Progenitor cell of endocrine pancreas (in vitro differentiated cells): ENCODE results near the gene SLC10A4. TPM values are rescaled to one million over a fixed set of nuclear protein-coding genes. Genes with fewer than 3 reads are reported as not detected.

Source experiments
- DNase-seq: peaks from one replicate; pipeline ENCODE4 v3.0.0; 2021; ENCODE audit warnings: low spot score; ENCODE audit not compliant: unreplicated experiment
- H3K27ac Mint-ChIP-seq: 2 replicates; pipeline ENCODE4 v1.8.0; 2021; ENCODE audit warnings: mild to moderate bottlenecking, moderate library complexity, mixed read lengths
- H3K27me3 Mint-ChIP-seq: 2 replicates; pipeline ENCODE4 v1.8.0; 2021; ENCODE audit warnings: mixed read lengths
- H3K36me3 Mint-ChIP-seq: 2 replicates; pipeline ENCODE4 v1.8.0; 2022; ENCODE audit warnings: mixed read lengths; ENCODE audit not compliant: insufficient read depth
- H3K4me1 Mint-ChIP-seq: 2 replicates; pipeline ENCODE4 v1.8.0; 2021; ENCODE audit warnings: low read depth, mixed read lengths
- H3K4me3 Mint-ChIP-seq: 2 replicates; pipeline ENCODE4 v1.8.0; 2021; ENCODE audit warnings: low read depth, mild to moderate bottlenecking, moderate library complexity, mixed read lengths
- H3K9me3 Mint-ChIP-seq: 2 replicates; pipeline ENCODE4 v1.8.0; 2021; ENCODE audit warnings: low read depth, mixed read lengths
- CTCF ChIP-seq: fragments of 200-600 bp; sonication (generic); IDR thresholded peaks from one replicate; pipeline ENCODE4 v1.5.0; 2021; ENCODE audit warnings: antibody characterized with exemption, mild to moderate bottlenecking; ENCODE audit not compliant: unreplicated experiment
- total RNA-seq: library from RNA; stranded (reverse); gene quantifications from 2 replicates; pipeline ENCODE4 v1.2.1, GENCODE V29; 2021

The SLC10A4 gene
- total RNA-seq, 1 donor from 2014 or later = 2.5 TPM

GRCh38 chr4:48475770-48476169 lies 7.4 kb upstream of the SLC10A4 start:
- H3K4me3 Mint-ChIP-seq = no peak overlapping the region

DNA sequence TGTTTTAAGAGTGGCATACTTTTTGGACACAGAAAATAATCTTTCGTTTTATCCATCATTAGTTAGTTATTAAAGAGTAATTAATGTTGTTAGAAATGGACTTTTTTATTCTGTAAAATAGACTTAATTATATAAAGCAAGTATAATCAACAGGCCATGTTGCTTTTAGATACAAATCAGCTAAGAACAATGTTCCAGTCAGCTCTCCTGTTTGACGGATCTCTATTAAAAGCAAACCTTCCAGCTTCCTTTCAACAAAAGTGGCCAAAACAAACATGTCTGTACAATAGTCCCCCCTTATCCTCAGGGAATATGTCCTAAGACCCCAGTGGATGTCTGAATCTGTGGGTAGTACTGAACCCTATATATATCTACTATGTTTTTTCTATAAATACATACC lies 4.9 kb upstream of the SLC10A4 start:
- Mint-ChIP-seq H3K36me3 (no peaks in the 10 kb centered on the region), H3K4me1 (no peaks in the 10 kb centered on the region), H3K27ac (no peak overlapping the region), H3K9me3 (no peaks in the 10 kb centered on the region), H3K4me3 (no peak overlapping the region), H3K27me3 (peaks cover 29% of the 10 kb centered on the region)
- no peak for DNase-seq
- TF ChIP-seq CTCF = no peak

More at GRCh38 chr4:48475770-48476169, 7.4 kb upstream of the SLC10A4 start:
- Mint-ChIP-seq H3K4me1 (no peaks in the 10 kb centered on the region), H3K36me3 (no peaks in the 10 kb centered on the region), H3K27ac (no peak overlapping the region), H3K27me3 (peaks cover 12% of the 10 kb centered on the region), H3K9me3 (no peaks in the 10 kb centered on the region)
- no peak for TF ChIP-seq CTCF
- no peak for DNase-seq

DNA sequence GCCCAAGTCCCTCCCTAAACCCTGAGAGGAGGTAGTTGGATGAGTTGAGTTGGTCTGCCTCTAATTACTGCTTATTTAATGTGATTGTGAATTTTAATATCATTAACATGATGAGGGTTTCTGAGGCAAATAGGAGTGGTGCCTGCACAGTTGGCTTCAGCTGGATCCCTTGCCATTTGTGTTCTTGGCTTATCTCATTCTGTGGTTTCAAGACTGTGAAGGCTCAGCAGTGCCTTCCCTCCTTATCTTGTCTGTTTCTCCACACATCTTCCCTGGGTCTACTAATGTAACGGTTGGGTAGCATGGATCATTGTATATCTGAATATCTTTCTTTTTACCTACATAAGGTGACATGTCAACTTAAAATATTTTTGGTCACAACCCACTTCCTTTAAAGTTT lies 1.6 kb upstream of the SLC10A4 start:
- H3K36me3 Mint-ChIP-seq = no peaks in the 10 kb centered on the region
- no peak for TF ChIP-seq CTCF
- no peak for DNase-seq

GRCh38 chr4:48483777-48484493 lies 792 bp downstream of the SLC10A4 start:
- Mint-ChIP-seq H3K4me3 (peak overlapping the region; percentile 71), H3K4me1 (no peaks in the 10 kb centered on the region), H3K27ac (peak overlapping the region; percentile 87), H3K9me3 (no peaks in the 10 kb centered on the region), H3K36me3 (peaks cover 2% of the 10 kb centered on the region), H3K27me3 (peaks cover 63% of the 10 kb centered on the region)
- TF ChIP-seq CTCF = peak; percentile 25
- DNase-seq = peak; percentile 19

More for the DNA sequence above, 1.6 kb upstream of the SLC10A4 start:
- H3K27ac Mint-ChIP-seq = no peak overlapping the region
- no peaks in the 10 kb centered on the region for H3K4me1 Mint-ChIP-seq
- H3K27me3 Mint-ChIP-seq = peaks cover 43% of the 10 kb centered on the region
- no peaks in the 10 kb centered on the region for H3K9me3 Mint-ChIP-seq
- H3K4me3 Mint-ChIP-seq = no peak overlapping the region

DNA sequence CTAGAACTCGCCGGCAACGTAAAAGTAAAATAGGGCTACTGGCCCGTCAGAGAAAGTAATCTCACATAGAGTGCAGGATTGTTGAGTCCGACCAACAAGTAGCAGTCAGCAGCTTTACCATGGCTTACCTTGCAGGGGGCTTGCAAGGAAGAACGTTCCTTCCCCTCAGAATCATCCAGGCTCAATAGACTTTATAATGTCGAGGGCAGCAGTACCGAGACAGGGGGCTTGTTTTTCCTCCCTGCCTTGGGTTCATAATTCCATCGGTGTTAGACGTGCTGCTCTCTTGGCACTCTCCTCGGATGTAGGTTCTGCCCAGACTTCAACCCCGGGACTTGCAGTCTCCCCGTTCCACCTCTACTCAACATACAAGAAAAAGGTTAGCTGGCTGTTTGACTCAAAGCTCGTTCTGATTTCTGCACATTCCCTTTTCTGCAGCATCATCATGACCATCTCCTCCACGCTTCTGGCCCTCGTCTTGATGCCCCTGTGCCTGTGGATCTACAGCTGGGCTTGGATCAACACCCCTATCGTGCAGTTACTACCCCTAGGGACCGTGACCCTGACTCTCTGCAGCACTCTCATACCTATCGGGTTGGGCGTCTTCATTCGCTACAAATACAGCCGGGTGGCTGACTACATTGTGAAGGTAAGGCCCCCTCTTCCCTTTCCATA lies 1.5 kb downstream of the SLC10A4 start:
- peak overlapping the region; percentile 71 for H3K4me3 Mint-ChIP-seq
- H3K9me3 Mint-ChIP-seq = no peaks in the 10 kb centered on the region
- H3K36me3 Mint-ChIP-seq = peaks cover 2% of the 10 kb centered on the region
- DNase-seq = no peak
- no peak for TF ChIP-seq CTCF
- no peak overlapping the region for H3K27ac Mint-ChIP-seq
- peaks cover 69% of the 10 kb centered on the region for H3K27me3 Mint-ChIP-seq
- peaks cover 1% of the 10 kb centered on the region for H3K4me1 Mint-ChIP-seq
